NCI-H146 treated with DMSO at 0.1 percent for 48 hours (cell line): Measurements from ENCODE around the gene MEF2D.

Experiments used
- DNase-seq: peaks from one replicate; lab custom pipeline; 2025; ENCODE audit not compliant: unreplicated experiment; lab: John Stamatoyannopoulos, UW

Gene MEF2D

GRCh38 chr1:156489166-156489934, 11.2 kb downstream of the MEF2D start:
- DNase-seq, result peak; percentile 40

GRCh38 chr1:156488566-156489165, 11.9 kb downstream of the MEF2D start:
- DNase-seq, result no peak

GRCh38 chr1:156487862-156488261, 12.7 kb downstream of the MEF2D start:
- DNase-seq, result no peak

GRCh38 chr1:156486421-156487344, 13.9 kb downstream of the MEF2D start:
- DNase-seq, result no peak

- DNase-seq, result no peak
Observed at GRCh38 chr1:156485984-156486383, 14.6 kb downstream of the MEF2D start.

GRCh38 chr1:156484480-156485058, 16.0 kb downstream of the MEF2D start:
- no peak for DNase-seq

GRCh38 chr1:156483397-156483796, 17.2 kb downstream of the MEF2D start:
- no peak for DNase-seq

GRCh38 chr1:156482276-156482675, 18.3 kb downstream of the MEF2D start:
- DNase-seq, result no peak

GRCh38 chr1:156481527-156481926, 19.0 kb downstream of the MEF2D start:
- no peak for DNase-seq

- DNase-seq, result no peak
Observed at GRCh38 chr1:156480411-156481192, 20.0 kb downstream of the MEF2D start.

- DNase-seq, result no peak
Observed at GRCh38 chr1:156480016-156480370, 20.6 kb downstream of the MEF2D start.

GRCh38 chr1:156479093-156480015, 21.2 kb downstream of the MEF2D start:
- DNase-seq, result no peak

GRCh38 chr1:156478250-156478627, 22.3 kb downstream of the MEF2D start:
- no peak for DNase-seq

GRCh38 chr1:156477526-156478249, 22.9 kb downstream of the MEF2D start:
- DNase-seq, result no peak

GRCh38 chr1:156476501-156477298, 23.9 kb downstream of the MEF2D start:
- DNase-seq, result no peak

- DNase-seq, result no peak
Observed at GRCh38 chr1:156475568-156476500, 24.7 kb downstream of the MEF2D start.

GRCh38 chr1:156474966-156475365, 25.6 kb downstream of the MEF2D start:
- no peak for DNase-seq
